ENCODE results near the gene RAB39A.

The RAB39A gene

DNA sequence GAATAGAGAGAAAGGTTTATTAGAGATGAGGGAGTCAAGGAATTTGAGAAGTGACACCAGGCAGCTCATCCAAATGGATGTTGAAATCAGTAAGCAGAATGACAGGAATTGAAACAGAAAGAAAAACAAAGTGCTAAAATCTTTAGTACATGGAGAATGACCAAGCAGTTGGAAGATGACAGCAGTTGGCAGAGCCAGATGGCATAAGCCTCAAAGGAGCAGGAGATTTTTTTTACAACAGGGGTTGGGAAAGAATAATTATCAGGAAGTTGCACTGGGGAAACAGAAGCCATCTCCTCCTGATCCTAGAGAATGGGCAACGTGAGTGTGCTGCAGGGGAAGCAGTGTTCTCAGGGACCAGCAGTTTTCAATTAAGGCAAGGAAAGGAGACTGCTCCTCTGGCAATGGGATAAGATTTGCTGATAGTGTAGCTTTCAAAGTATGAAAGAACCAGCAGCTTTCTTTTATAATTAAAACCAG is 28.9 kb downstream of the RAB39A start:
- FAIRE-seq (no peak), DNase-seq (ENCODE audit: extremely low spot score, insufficient read length, low read depth) (no peak)

DNA sequence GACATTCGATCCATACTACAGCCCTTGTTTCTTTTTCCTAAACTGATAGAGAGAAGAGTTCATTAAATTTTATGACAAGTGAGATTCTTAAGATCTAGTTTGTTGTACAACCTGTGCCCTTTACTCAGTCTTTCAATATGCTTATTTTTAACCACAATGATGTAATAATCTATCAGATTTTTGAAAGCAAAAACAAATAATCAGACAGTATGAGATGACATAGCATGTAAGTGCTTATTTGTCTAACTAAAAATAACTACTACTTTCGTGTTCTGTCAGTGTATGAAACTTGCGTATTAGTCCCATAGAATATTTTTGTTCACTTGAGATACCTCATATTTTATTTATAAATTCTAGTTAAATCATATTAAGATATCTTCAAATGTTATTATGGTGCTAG is 33.2 kb downstream of the RAB39A start:
- FAIRE-seq: no peak
- no peak for DNase-seq (ENCODE audit: extremely low spot score, insufficient read length, low read depth)

DNA sequence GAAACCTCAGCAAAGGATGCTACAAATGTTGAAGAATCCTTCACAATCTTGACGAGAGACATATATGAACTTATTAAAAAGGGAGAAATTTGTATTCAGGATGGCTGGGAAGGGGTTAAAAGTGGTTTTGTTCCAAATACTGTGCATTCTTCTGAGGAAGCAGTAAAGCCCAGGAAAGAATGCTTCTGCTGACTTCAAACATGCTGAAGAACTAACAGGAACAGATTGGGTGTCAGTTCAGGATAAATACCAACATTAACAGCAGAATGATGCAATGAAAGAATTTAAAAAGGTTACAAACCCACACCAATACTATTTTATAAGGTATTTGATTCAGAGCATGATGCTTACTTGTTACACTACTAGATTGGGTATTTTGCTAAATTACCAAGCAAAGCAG is 33.9 kb downstream of the RAB39A start:
- FAIRE-seq (no peak), DNase-seq (ENCODE audit: extremely low spot score, insufficient read length, low read depth) (no peak)

DNA sequence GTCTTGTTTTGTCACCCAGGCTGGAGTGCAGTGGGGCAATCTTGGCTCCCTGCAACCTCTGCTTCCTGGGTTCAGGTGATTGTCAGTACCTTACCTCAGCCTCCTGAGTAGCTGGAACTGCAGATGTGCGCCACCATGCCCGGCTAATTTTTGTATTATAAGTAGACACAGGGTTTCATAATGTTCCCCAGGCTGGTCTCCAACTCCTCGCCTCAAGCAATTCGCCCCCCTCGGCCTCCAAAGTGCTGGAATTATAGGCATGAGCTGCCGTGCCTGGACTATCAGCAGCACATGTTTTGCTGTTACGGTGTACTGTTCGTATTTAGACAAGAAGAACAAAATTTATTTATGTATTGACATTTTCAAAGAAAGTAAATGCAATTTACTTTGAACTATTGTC is 34.8 kb downstream of the RAB39A start:
- DNase-seq (ENCODE audit: extremely low spot score, insufficient read length, low read depth) (no peak), FAIRE-seq (no peak)

DNA sequence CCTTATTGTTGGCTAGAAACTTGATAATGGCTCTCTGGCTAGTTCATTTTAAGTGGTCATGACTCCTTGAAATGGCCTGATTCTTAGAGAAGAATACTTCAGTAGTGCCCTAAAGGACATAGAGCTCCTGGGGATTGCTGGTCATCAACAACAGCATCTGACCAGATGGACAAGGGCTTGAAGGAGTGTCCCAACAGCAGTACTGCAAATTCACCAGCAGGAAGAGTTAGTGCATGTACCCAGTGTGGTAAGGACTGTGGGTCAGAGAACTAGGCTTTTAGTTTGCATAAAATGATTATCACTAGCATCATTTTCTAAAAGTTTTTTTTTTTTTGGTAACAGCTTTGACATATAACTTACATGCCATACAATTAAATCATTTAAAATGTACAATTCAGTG is 41.0 kb downstream of the RAB39A start:
- FAIRE-seq: no peak

DNA sequence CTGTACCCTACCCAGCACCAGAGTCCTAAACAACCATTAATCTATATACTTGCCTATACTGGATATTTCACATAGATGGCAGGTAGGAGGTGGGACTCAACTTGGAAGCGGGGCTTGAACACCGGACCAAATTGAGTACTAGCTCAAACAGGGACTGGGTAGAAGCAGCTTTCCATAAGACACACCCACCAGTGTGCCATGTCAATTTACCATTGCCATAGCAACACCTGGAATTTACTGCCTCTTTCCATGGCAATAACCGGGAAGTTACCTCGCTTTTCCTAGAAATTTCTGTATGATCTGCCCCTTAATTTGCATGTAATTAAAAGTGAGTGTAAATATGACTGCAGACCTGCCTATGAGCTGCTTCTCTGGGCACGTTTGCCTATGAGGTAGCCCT is 41.8 kb downstream of the RAB39A start:
- DNase-seq (ENCODE audit: extremely low spot score, insufficient read length, low read depth) (no peak), FAIRE-seq (no peak)

More for the DNA sequence above, 41.0 kb downstream of the RAB39A start:
- DNase-seq (ENCODE audit: extremely low spot score, insufficient read length, low read depth): no peak

DNA sequence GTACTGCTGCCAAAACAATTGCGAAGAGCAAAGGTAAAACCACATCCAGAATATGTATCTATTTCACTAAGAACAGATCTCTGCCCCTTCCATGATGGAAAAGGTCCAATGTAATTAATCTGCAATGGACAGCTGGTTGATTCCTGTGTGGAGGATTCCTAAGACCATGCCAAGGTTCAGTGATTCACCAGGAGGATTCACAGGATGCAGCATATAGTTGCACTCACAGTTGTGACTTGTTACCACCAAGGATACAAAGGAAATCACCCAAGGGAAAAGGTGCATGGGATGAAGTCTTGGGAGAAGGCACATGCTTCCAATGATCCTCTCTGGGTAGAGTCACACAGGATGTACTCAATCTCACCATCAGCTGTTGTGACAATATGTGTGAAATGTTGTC is 45.4 kb downstream of the RAB39A start:
- no peak for DNase-seq (ENCODE audit: extremely low spot score, insufficient read length, low read depth)
- FAIRE-seq: no peak

DNA sequence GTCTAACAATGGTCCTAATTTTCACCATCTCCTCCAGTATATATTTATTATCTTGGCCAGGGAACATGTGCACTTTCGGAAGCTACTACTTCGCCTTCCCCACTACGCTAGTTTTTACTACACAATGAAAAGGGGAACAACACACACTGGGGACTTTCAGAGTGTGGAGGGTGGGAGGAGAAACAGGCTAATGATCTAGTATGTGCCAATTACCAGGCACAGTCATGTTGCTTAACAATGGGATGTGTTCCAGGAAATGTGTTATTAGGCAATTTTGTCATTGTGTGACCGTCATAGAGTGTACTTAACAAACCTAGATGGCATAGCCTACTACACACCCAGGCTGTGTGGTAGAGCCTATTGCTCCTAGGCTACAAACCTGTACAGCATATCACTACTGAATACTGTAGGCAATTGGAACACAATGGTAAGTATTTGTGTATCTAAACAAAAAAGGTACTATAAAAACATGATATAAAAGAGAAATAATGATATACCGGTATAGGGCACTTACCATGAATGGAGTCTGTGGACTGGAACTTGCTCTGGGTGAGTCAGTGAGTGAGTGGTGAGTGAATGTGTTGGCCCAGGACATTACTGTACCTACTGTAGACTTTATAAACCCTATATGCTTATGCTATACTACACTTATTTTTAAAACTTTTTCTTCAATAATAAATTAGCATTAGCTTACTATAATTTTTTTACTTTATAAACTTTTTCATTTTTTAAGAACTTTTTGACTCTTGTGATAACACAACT is 60.3 kb downstream of the RAB39A start:
- no peak for DNase-seq (ENCODE audit: extremely low spot score, insufficient read length, low read depth)
- FAIRE-seq: peak; percentile 41

DNA sequence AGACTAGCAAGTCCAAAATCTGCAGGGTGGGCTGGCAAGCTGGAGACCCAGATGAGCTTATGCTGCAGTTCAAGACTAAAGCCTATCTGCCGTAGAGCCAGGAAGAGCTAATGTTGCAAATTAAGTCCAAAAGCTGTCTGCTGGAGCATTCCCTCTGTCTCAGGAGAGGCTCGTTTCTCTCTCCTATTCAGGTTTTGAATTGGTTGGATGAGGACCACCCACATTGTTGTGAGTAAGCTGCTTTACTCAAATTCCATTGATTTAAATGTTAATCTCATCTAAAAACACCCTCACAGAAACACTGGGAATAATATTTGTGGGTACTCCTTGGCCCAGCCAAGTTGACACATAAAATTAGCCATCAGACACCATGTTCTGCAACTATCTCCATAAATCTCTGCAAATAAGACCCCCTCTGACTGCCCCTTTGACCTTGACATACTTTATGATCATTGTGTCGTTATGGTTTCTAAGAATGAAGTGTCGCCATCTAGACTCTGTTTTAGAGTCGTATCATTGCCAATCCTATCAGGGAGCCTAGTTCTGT is 63.7 kb downstream of the RAB39A start:
- FAIRE-seq: no peak

DNA sequence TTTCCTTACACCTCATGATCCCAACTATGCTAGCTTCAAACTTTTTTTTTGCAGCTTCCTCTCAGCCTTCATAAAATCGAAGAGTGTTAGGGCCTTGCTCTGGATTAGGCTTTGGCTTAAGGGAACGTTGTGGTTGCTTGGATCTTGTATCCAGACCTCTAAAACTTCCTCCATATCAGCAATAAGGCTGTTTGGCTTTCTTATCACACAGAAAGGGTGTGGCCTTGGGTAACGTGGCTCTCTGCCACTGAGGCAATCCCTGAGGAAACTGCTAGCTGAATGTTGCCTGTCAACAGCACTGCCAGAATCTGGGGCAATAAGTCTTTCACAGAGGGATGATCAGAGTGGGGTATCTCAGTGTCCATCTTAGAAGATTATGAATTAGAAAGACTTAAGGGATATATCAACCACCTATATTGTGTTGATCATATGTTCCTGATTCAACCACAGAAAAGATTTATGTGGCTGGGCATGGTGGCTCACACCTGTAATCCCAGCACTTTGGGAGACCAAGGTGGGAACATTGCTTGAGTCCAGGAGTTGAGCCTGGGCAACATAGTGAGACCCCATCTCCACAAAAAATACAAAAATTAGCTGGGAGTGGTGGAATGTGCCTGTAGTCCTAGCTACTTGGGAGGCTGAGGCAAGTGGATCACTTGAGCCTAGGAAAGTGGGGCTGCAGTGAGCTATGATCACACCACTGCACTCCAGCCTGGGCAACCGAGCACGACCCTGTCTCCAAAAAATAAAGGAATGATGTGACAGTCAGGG is 67.9 kb downstream of the RAB39A start:
- DNase-seq (ENCODE audit: extremely low spot score, insufficient read length, low read depth) (no peak), FAIRE-seq (no peak)

More for the DNA sequence above, 63.7 kb downstream of the RAB39A start:
- DNase-seq (ENCODE audit: extremely low spot score, insufficient read length, low read depth): no peak

DNA sequence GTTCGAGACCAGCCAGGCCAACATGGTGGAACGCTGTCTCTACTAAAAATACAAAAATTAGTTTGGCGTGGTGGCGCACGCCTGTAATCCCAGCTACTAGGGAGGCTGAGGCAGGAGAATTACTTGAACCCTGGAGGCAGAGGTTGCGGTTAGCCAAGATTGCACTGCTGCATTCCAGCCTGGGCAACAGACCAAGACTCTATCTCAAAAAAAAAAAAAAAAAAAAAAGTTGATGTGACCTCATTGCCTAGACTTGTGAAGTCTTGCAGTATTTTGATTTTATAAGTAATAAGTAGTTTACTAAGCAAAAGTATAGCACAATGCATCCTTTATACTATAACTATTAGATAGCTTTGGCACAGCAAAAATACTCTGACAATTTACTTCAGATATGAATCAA is 70.5 kb downstream of the RAB39A start:
- no peak for DNase-seq (ENCODE audit: extremely low spot score, insufficient read length, low read depth)
- no peak for FAIRE-seq

DNA sequence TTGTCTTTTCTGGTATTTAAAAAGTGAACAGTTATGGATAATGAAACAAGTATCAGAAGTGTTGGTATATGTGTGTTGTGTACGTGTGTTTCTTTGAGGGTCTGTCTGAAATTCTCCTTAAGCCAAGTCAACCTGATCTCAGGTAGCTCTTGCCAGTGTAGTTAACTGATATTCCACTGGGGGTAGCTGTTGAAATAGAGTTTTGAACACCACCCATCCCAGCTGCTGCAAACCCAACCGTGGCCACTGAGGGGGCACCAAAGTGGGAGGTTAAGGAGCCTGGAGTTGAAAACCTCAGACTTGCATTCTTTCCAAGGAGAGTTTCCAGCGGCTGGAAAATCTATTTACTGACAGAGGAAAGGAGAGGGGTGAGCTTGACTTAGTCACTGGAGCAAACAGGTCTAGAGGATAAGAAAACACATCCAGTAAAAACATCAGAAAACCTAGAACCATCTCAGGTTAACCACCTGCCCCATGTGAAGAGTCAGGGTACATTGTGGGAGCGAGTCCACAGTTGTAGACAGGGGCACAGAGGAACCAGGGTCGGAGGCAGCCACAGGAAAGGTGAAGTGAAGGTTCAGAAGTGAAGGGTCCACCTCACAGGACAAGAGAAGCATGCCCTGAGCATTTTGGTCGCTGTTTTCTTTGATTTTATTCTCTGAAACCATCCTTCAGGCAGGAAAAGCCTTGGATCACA is 71.7 kb downstream of the RAB39A start:
- DNase-seq (ENCODE audit: extremely low spot score, insufficient read length, low read depth) (no peak), FAIRE-seq (peak; percentile 52)

DNA sequence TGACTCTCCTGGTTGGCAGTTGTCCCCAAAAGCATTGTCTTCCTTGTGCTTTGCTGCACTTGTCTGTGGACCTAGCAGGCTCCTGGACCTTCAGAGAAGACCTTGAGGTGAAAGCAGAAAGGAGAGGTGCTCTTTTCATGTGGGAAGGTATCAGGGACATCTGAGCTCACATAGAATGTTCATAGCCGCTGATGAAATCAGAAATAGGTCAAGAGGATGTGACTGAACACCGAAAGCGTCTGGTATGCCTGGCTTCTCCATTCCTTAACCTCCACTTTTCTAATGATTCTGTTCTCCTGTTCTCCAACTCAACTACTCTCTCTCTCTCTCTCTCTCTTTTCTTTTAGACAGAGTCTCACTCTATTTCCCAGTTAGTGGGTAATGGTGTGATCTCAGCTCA is 74.2 kb downstream of the RAB39A start:
- FAIRE-seq: no peak
- no peak for DNase-seq (ENCODE audit: extremely low spot score, insufficient read length, low read depth)

DNA sequence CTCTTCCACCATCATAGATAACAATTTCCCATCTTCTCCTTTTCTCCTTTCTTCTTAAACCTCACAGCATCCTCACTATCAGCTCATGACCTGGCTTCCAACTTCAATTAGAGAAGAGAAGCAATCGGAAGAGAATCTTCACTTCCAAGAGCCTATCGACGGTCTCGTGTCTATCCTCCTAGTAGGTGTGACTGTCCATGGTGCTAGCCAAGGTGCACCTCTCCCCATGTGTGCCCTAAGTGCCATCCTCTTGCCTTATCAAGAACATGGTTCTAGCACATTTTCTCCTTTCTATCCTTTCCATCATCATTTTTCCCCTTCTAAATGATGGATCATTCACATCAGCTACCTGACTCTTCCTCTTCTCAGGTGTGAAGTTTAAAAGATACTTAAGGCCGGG is 75.4 kb downstream of the RAB39A start:
- FAIRE-seq (no peak), DNase-seq (ENCODE audit: extremely low spot score, insufficient read length, low read depth) (no peak)

DNA sequence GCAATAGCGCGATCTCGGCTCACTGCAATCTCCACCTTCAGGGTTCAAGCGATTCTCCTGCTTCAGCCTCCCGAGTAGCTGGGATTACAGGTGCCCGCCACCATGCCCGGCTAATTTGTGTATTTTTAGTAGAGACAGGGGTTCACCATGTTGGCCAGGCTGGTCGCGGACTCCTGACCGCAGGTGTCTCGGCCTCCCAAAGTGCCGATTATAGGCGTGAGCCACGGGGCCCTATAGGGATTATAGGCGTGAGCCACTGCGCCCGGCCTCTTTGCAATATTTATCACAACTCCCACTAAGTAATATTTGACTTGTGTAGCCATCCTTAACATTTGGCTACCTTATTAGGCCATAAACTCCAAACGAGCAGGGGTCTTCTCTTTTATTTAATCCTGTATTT is 79.6 kb downstream of the RAB39A start:
- DNase-seq (ENCODE audit: extremely low spot score, insufficient read length, low read depth) (no peak), FAIRE-seq (no peak)

DNA sequence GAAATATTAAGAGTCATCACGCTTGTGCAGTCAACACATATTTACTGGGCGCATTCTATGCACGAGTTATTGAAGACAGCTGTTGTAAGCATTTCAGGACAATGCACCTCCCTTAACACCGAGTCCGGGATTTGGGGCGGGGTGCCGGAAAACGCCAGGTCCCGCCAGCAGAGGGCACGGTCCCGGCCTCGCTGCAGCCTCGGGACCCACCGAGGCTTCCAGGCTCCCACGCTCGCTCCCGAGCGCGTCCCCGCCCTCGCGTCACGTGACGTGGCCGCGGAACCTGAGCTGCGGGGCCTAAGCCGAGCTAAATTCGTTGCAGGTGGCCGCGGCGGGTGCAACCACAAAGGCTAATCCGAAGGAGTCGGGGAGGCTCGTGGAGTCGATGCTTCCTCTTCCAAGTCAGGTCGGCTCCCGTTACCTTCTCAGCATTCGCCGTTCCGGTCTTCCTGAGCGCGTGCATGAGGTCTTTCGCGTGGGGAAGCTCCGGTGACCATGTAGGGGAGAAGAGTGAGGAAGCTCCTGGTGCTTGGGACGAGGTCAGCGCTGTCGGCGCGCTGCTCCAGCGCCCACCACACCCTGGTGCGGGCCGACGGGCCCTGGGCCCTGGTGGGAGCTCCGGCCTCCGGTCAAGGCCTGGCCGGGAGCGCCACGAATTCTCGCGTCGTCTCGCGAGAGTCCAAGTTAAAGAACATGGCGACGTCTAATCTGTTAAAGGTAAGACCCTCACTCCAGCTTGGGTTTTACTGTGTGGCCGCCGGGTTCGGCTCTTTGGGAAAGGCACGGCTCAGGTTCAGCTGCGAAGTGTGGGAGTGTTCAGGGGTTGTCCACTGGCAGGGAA is 80.6 kb downstream of the RAB39A start, which contains the start of gene CUL5:
Gene CUL5, plus strand, starts transcription at position 243 of the 841 bp plus-strand sequence. Its CDS starts 451 bp downstream, at position 694.
- FAIRE-seq (peak; percentile 94), DNase-seq (ENCODE audit: extremely low spot score, insufficient read length, low read depth) (peak; percentile 88)

DNA sequence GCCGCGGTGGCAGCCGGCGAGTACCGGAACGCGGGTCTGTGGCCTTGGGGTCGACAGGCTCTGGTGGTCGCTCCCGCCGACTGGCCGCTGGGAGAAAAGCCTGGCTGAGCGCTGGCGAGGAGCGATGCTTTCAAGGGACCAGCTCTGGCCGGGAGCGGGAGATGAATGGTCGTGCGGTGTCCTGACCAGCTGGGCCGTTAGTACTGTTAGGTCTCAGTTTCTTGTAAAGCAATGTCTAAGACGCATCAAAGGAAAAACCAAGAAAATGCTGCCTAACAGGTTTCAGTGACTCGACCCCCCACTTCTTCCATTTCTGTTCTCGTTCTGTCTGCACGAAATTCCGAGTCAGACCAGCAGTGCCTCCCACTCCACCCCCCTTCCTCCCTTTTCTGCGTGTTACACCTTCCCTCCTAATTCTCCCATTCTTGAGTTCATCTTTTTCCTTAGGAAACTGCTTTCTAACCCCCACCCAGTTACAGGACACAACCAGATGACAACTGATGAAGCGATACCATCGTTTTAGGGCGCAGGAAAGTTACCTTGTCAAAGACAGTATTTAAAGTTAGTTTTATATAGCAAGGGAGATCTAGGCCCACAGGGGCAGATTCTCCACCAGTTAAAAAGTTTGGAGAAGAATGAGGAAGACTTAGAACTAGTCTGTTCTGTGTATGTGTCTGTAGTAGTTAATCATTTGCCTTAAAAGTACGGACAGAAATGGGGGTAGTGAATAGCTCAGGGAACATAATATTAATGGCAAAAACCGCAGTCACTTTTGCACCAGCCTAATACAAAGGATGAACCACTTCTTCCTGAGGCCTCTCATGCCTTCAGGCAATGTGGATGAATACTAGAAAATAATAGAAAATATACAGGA is 81.5 kb downstream of the RAB39A start:
- DNase-seq (ENCODE audit: extremely low spot score, insufficient read length, low read depth) (no peak), FAIRE-seq (peak; percentile 12)

DNA sequence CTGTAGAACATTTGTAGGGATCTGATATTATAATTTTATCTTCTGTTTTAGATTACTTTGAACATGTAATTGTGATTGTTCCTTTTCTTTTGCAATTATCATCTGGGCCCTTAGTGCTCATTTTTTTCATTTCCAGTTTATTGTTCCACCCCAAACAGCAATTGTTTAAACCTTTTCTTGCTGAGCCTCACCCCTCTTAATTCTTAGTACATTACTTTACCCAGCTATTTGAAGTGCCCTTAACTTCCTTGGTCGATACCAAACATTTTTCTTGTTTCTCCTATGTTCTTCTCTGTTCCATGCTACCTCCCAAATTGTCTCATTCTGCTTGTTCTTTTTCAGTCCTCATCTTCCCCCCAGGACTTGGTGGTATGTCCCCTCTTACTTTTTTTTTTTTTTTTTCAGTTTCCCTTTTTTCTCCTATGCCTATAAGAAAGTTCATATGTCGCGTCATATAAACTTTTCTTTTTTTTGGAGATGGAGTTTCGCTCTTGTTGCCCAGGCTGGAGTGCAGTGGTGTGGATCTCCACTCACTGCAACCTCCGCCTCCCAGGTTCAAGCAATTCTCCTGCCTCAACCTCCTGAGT is 84.0 kb downstream of the RAB39A start:
- no peak for FAIRE-seq
- DNase-seq (ENCODE audit: extremely low spot score, insufficient read length, low read depth): no peak
